UCSD-AML1 (cell line): ENCODE data around the gene SYMPK.

Source experiments
- DNase-seq: peaks from one replicate; lab custom pipeline; 2025; ENCODE audit not compliant: unreplicated experiment; lab: John Stamatoyannopoulos, UW

The SYMPK gene

GRCh38 chr19:45826934-45827333, 36.0 kb downstream of the SYMPK start:
- no peak for DNase-seq

- no peak for DNase-seq
These were observed 36.7 kb downstream of the SYMPK start for GRCh38 chr19:45825917-45826893.

- DNase-seq, result no peak
These were observed 37.7 kb downstream of the SYMPK start for GRCh38 chr19:45825263-45825605.

GRCh38 chr19:45824531-45825262, 38.2 kb downstream of the SYMPK start:
- DNase-seq, result no peak

- no peak for DNase-seq
These were observed 38.9 kb downstream of the SYMPK start for GRCh38 chr19:45824041-45824471.

- no peak for DNase-seq
These were observed 39.8 kb downstream of the SYMPK start for GRCh38 chr19:45823182-45823581.

- no peak for DNase-seq
These were observed 40.2 kb downstream of the SYMPK start for GRCh38 chr19:45822716-45823115.

- no peak for DNase-seq
These were observed 41.4 kb downstream of the SYMPK start for GRCh38 chr19:45821570-45821969.

GRCh38 chr19:45821103-45821521, 41.8 kb downstream of the SYMPK start:
- no peak for DNase-seq

- no peak for DNase-seq
These were observed 42.4 kb downstream of the SYMPK start for GRCh38 chr19:45820413-45821102.

GRCh38 chr19:45819769-45820168, 43.2 kb downstream of the SYMPK start:
- no peak for DNase-seq

- no peak for DNase-seq
These were observed 45.1 kb downstream of the SYMPK start for GRCh38 chr19:45817725-45818301.

- DNase-seq, result peak; percentile 94
These were observed 45.8 kb downstream of the SYMPK start for GRCh38 chr19:45817010-45817724.

GRCh38 chr19:45816236-45817009, 46.5 kb downstream of the SYMPK start:
- DNase-seq, result no peak

GRCh38 chr19:45815481-45816216, 47.3 kb downstream of the SYMPK start:
- no peak for DNase-seq

GRCh38 chr19:45814851-45815480, 48.0 kb downstream of the SYMPK start, which contains the start of gene RSPH6A:
Gene RSPH6A (minus strand): TSS chr19:45815308. CDS start chr19:45815176, 132 bp downstream.
- DNase-seq, result no peak

GRCh38 chr19:45814166-45814780, 48.7 kb downstream of the SYMPK start:
- DNase-seq, result no peak

GRCh38 chr19:45812297-45812696, 50.6 kb downstream of the SYMPK start:
- no peak for DNase-seq
